Body of pancreas (tissue), 4 donors: ENCODE measurements around the gene C5orf15.

Source experiments
- CTCF ChIP-seq, 7 experiments: fragments of 450-650 bp in 4 of 7; fragments of 200-600 bp in 3 of 7; sonication (generic) in 3 of 7; IDR thresholded peaks; one replicate each; pipeline ENCODE4 v1.5.1; 2016 to 2019; ENCODE audit warnings: antibody characterized with exemption in 7 of 7
- POLR2A ChIP-seq, 3 donors: fragments of 450-650 bp; IDR thresholded peaks; one replicate each; pipeline ENCODE4 v1.6.1; 2016; ENCODE audit warnings: antibody characterized with exemption in 3 of 3, mild to moderate bottlenecking in 2 of 3

GRCh38 chr5:133942614-133943474, 25.6 kb downstream of the C5orf15 start:
- TF ChIP-seq CTCF (IDR thresholded peaks at IDR 0.05), result no peak
- no peak for TF ChIP-seq POLR2A (IDR thresholded peaks at IDR 0.05)
